GM19238 (cell line): ENCODE results near the gene PRKG1.

Experiments
- DNase-seq: peaks from one replicate; pipeline ENCODE4 v3.0.0; 2011; ENCODE audit warnings: low spot score; ENCODE audit not compliant: insufficient read length

PRKG1 gene

DNA sequence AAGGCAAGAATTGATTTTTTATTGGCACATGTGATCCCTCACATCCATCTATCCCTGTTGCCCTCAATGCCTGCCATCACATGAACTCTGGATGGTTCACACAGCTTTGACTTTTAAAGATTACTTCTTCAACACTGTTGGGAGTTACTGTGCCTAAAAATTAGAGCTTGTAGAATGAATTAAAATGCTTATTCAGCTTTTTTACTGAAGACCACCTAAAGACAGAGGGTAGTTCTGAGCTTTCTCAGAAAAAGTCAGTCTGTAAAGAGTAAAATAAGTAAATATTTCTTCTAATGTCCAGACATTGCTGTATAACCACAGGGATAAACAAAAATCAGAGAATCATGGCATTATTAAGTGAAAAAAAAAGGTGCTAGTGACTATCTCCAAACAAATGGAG is 718.4 kb downstream of the PRKG1 start:
- no peak for DNase-seq

DNA sequence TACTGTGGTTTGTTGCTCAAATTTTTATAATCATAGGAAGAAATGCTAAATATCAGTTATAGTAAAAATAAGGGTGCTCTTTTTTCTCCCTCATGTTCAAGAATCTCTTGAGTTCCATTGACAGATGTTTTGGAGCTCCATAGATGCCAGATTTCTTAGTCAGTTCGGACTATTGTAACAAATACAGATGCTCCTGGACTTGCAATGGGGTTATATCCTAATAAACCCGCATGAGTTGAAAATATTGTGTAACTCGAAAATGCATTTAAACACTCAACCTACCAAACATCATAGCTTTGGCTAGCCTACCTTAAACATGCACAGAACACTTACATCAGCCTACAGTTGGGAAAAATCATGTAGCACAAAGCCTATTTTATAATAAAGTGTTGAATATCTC is 725.8 kb downstream of the PRKG1 start:
- no peak for DNase-seq

DNA sequence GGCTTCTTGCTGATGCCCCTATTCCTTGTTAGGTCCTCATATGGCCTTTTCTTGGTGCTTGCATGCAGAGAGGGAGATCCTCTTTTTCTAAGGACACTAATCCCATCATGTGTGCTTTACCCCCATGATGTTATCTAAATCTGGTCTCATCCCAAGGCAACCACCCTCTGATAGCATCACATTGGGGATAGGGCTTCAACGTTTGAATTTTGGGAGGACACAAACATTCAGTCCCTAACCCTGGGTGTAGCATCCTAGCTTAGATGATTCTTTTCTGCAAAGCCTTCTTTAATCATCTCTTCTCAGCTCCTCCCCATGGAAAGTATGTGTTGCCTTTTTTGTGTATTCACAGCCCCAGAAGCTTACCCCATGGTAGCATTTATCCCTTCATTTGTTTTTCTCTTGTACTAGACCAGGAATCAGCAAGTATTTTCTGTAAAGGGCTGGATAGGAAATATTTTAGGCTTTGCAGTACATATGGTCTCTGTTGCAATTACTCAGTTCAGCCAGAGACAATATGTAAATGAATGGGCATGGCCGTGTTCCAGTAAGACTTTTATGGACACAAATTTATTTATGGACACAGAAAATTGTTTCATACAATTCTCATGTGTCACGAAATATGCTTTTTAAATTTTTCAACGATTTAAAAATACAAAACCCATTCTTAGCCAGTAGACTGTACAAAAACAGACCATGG is 726.6 kb downstream of the PRKG1 start:
- DNase-seq = no peak

DNA sequence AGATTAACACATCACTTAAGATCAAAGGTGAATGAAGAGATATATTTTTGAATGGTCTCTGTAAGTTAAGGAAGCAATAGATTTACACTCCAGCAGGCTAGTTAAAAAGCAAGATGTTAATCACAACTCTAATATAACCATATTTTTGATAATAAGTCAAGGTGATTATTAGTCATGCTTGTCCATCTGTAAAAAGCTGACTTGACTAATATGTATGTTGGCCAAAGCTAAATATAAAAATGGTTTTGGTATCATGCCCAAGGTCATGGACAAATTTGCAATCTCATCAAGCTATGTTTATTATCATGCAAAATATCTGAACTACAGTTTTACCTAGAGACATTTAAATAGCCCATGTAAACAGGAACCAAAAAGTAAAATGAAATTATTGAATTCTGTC is 727.7 kb downstream of the PRKG1 start:
- DNase-seq = no peak

DNA sequence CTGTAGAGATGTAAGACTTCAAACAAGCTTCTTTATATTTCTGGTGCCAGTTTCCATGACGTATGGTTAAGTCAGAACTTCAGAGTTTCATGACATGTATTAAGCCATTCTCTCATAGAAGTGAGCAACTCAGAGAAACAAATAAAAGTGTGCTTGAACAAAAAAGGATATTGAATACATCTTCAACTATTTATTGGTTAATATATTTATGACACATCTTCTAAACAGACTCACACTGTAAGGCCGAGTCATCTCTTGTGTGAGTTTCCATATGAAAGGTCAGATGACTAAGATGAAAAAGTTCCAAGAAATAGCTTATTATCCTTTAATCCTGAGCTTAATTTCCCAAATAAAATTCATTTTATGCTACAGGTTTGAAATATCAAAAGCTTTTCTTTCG is 730.6 kb downstream of the PRKG1 start:
- DNase-seq = no peak

DNA sequence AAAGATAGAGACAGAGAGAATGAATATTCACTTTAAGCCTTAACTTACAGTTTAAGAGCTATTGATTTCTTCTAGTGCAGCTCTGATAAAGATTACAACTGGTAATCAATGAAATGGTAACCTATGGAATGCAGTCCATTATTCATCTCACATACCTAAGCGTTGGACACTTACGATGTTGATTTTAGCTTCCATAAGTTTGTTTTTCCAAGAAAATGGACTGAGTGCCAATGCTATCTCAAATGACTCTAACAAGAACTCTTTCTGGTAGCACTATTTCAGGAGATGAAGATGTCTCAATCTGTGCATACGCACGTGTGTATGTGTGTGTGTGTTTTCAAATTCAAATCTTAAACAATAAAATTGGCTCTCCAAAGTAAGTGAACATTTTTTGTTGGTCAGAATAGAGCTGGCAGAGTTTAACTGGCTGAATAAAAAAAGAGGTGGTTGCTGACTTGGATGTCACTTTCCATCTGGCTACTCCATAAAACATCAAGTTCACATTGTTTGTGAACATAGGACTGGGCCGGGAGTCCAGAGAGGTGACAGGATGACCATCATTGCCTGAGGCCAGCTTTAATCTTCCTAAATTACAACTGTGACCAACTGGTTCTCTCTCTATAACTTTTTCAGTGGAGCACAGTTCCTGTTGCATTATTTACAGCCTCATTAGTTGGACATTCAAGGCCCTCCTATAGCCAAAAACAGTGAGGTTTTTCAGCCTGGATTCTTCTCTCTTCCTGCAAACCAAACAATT is 732.0 kb downstream of the PRKG1 start:
- DNase-seq = no peak

DNA sequence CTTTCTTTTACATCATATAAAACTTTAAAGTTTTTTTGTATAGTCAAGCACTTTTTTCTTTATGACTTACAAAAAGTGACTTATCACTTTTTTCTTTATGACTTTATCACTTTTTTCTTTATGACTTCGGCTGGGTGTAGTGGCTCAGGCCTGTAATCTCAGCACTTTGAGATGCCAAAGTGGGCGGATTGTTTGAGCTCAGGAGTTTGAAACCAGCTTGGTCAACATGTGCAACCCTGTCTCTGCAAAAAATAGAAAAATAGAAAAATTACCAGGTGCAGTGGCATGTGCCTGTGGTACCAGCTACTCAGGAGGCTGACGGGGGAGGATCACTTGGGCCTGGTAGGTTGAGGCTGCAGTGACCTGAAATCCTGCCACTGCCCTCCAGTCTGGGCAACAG is 733.9 kb downstream of the PRKG1 start:
- no peak for DNase-seq

DNA sequence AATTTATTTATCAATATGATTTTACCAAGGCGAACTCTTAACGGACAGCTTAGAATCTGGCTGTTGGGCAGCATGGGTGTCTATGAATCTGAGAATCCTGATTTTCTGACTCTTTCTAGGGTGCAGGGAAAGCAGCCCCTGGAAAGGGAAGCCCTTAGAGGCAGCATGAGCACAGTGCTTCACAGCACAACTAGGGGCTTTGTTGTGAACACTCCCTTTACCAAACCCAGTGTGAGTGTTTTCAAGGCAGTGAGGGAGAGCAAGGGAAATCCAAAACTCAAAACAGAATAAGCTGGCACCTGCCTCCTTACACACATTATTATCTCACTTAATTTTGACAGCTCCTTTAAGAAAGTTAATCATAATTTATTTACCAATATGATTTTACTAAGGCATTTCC is 741.4 kb downstream of the PRKG1 start:
- no peak for DNase-seq

DNA sequence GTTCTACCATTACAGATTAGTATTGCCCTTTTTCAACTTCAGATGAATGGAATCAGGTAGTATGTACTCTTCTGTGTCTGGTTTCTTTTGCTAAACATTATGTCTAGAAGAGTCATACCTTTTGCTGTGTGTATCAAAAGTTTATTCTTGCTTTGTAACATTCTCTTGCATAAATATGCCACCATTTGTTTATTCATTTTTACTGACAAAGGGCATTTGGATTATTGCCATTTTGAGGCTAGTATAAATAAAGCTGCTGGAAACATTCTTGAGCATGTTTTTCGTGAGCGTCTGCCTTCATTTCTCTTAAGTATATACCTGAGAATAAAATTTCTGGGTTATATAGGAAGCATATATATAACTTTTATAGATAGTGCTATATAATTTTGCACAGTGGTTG is 746.8 kb downstream of the PRKG1 start:
- no peak for DNase-seq

DNA sequence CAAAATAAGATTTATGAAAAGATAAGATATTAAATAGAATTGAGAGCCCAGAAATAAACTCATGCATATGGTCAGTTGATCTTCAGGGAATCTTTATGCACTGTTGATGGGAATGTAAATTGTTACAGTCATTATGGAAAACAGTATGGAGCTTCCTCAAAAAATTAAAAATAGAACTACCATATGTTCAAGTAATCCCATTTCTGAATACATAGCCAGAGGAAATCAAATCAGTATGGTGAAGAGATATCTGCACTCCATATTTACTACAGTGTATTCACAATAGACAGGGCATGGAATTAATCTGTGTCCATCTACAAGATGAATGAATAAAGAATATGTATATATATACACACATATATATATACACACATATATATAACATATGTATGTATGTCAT is 747.5 kb downstream of the PRKG1 start:
- no peak for DNase-seq

DNA sequence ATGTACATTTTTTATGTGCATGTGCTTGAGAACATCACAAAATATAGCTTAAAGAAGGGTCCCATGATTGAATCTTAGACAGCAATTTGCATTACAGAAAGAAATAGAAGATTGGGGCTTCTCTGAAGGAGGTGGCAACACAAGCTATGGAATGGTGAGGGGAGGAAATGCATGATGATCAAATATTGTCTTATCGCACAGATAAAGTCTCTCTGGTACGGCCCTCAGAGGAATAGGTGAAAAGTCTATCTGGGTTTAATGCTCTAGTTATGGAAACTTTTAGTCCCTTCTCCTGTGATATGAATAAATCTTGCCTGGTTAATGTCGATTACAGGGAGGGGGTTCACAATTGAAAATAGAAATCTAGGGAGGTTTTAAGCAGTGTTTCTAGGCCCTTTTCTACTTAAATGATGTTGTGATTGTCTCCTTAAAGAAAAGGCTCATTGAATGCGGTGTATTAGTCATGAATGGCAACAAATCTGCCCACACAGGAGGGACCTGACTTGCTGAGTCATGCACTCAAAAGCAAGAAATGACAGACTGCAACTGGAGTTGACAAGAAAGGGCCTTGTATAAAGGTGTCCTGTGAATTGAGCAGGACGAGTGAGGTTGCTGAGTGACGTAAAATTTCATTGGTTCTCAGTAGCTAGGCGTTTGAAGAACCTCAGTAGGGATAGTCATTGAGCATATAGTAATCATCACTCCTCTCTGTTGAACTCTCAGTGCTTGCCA is 758.5 kb downstream of the PRKG1 start:
- no peak for DNase-seq

DNA sequence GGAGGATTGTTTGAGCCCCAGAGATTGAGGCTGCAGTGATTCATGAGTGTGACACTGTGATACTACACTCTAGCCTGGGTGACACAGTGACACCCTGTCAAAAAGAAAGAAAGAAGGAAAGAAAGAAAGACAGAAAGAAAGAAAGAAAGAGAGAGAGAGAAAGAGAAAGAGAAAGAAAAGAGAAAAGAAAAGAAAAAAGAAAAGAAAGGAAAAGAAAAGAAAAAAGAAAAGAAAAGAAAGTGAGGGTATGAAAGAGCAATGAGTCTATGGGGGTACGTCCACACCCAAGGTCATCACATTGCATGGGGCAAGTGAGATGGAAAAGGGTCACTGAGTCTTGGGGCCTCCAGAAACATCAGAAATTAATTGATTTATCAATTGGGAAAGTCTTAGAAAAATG is 760.3 kb downstream of the PRKG1 start:
- no peak for DNase-seq

DNA sequence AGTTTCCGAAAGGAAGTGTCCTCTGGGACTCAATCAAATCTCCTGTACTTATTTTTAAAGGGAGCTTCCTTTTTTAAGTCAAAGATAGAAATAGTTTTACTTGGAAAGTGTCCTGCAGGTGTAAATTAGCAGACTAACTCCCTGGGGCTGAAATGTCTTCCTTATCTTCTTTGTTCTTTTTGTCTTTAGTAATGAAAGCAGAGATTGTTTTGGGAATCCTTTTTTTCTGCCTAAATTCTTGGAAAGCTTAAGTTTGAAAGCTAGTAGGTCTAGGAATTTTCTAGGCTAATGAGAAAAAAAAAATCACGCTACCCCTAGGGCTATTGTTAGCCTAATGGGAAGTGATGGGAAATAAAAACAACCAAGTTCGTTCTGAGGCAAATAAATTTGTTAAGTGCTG is 764.2 kb downstream of the PRKG1 start:
- DNase-seq = no peak

DNA sequence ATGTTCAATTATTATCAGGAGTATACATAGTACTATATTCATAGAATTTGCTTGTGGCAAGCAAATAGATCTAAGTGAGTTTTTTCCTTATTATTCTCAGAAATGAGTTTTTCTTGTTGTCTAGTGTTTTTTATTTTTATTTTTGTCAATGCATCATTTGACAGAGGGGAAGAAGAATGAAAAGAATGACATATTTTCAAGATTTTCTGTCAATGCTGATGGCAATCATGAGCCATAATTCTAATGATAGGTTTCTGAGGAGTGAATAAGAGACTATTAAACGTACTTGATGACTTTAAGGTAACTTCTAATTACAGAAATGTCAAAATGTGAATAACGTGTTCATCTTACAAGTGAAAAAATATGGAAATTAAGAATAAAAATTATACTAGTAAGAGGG is 769.7 kb downstream of the PRKG1 start:
- DNase-seq = no peak

DNA sequence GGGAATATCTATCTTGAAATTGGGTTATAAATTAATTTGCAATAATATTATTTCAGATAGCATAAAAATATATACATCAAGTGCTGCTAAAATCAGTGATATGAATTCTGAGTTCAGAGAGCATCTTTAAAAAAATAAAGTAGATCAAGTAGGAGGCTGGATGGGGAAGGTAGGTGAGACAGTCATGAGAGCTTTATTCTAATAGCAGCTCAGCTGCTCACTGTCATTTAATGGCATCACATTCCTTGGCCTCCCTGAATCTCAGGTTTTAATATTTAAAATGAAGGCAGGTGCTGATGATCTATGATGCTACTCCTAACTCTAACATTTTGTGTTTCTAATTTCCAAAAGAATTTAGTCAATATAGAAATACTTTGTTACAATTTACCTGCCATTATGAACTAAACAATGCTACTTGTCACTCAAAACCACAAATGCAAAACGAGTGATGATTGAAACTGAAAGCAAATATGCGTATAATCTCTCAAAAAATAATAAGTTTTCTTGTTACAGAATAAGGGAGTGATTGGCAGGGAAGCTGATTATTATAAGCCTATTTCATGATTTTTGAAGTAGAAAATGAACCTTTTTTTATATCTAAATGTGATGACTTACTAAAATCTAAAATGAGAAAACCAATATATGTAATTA is 772.7 kb downstream of the PRKG1 start:
- DNase-seq = no peak

DNA sequence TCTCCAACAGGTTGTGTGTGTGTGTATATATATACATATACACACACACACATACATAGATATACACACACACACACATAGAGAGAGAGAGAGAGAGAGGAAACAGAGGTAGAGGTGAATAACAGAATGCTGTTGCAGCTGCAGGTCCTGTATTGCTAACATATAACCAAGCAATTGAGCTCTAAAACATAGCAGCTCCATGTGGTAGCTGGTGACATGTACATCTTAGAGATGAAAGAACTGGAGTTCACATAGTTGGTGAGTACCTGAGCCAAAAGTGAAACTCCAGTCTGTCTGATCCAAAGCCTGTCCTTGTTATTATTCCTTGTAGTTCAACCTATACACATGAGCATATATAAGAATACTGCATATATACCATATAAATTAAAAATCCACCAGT is 778.0 kb downstream of the PRKG1 start:
- DNase-seq = no peak

DNA sequence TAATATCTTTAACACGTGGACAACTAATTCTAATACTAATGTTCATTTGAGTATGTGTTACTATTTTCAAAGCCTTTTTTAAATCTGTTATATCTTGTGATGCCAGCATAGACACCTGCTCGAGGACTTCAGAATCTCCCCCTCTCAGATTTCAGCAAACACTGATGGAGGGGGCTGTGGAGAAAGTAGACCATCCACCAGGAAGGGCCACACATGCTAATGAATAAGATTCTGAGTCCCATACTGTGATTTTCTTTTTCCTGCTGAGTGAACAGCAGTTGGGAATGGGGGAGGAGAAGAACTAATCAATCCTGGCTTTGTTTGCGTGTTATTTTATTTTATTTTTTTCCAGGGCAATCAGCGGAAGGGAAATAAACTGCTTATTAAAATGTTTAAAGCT is 783.0 kb downstream of the PRKG1 start:
- DNase-seq = no peak

DNA sequence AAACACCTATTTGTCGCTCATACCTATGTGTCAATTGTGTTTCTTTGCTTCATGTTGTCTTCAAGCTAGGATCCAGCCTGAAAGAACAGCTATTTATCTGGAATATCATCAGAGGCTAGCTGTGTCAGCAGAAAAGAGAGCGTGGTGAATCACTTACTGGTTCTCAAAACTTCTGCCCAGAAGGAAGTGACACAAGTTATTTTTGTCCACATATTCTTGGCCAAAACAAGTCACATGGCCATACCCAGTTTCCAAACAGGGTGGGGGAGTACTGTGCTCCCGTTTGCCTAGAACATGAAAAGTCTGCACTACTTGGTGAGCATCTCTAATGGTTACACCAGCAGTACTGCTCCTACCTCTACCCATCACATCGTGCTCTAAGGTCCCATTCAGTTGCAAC is 786.0 kb downstream of the PRKG1 start:
- DNase-seq = no peak

DNA sequence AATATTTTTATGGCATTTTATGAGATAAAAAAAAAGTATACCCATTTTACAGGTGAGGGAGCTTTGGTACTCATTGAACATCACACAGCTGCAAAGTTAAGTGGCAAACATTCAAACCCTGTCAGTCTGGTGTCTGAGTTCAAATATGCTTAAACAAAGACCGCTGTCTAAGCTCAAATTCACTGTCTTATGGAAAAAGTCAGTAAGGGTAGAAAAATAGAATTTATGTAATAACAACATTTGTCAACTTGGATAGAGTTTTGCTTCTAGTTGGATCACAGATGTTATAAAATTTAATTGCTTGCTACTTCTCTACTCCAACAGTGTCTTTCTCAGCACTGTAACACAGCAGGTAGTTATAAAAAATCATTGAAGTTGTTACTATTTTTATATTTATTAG is 786.8 kb downstream of the PRKG1 start:
- no peak for DNase-seq

DNA sequence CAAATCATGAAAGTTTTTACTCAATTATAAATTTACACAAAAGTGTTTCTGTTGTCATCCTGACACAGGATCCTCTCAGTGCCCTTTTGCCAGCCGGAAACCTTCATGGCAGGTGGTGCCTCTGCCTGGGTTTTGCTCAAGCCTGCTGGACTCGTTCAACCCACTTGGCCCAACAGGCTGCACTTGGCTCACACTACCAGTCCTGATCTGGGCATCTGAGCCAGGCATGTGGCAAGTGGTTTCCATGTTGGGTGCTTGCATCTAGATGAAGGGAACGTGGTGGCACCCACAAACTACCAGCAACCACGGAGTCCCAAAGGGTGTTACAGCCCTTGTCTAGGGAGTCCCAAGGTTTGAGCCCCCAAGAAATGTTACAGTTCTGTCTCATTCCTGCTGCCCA is 787.4 kb downstream of the PRKG1 start:
- DNase-seq = no peak

DNA sequence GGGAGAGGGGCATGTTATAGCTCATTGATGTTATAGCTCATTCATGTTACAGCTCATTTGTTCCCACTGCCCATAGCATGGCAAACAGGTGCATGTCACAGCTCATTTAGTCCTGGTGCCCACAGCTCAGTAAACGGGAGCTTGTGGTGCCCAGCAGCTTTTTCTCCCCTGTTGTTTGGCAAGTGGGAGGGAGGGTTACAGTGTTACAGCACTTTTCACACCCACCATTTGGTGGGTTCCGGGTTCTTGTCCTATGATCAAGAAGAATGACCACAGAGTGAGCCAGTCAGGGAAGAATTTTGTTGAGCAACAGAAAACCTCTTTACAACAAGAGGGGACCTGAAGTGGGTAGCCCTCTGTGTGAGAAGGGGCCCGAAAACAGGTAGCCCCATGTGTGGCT is 787.9 kb downstream of the PRKG1 start:
- DNase-seq = no peak

DNA sequence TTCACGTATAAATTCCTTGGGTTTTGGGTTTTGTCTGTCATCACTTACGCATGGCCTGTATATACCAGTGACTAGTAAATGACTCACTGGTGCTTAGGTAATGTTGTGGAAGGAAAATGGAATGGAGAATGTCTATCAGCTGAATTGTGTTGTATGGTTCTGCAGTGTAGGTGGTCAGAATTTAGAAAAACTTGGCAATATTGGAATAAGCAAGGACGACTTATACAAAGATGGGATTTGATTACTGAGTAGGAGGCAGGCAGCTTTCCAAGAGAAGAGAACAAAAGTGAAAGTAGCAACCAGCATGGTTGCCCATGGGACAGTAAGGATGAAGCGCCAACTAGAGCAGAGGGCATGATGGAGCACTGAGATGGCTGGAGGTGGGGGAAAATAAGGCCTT is 793.7 kb downstream of the PRKG1 start:
- DNase-seq = no peak
